ENCODE results near the gene KCNIP1.
A peak's percentile ranks its signal among the peaks of the same experiment; 100 is the strongest.

Gene KCNIP1

DNA sequence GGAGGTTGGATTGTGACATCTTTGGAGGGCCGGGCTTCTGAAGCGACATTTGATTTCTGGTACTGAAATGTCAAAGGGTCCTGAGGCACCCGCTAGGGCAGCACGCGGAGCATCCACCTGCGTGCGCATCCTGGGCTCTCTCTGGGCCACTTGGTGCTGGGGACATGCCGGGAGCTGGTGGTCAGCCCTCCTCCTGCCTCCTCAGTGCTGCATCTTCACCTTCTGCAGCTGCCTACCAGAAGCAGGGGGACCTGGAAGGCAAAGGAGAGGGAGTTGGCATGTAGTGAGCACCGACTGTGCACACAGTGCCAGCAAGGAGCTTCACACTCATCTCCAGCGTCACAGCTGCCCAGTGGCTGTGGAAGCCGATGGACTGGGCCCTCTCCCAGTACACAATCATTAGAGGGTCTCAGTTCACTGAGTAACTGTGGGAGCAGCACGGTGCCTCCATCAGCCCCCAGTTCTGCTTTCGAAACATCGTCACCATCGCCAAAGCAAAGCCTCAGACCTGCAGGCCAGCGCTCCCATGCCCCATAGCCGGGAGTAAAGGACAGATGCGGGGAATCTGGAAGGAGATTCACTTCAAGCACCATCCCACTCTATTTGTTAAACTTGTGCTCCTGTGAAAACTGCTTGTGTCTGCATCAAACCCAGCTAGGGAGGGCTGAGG lies 138.4 kb downstream of the KCNIP1 start:
- H3K23ac ChIP-seq (ENCODE audit: low read length), result peak overlapping the region; percentile 99
- H2BK120ac ChIP-seq (ENCODE audit: low read depth, low read length), result no peak overlapping the region
- no peak overlapping the region for H3K27ac ChIP-seq (ENCODE audit: low read depth, low read length)
- WGBS (ENCODE audit: extremely low coverage, insufficient coverage, low lambda C conversion rate), result no CpG with 5 or more reads among the region's 18 CpGs
- H3K4me3 ChIP-seq (ENCODE audit: low read length), result no peak overlapping the region
- DNase-seq, result no peak
- H2BK5ac ChIP-seq (ENCODE audit: low read length), result no peak overlapping the region
- H3K79me1 ChIP-seq (ENCODE audit: low read length), result no peaks in the 10 kb centered on the region
- H3K4me2 ChIP-seq (ENCODE audit: low read length), result no peak overlapping the region
- no peaks in the 10 kb centered on the region for H3K27me3 ChIP-seq (ENCODE audit: insufficient read depth, low read length, poor library complexity)
- H3K79me2 ChIP-seq (ENCODE audit: control insufficient read depth, insufficient read depth, low read length), result no peaks in the 10 kb centered on the region
- H3K4ac ChIP-seq (ENCODE audit: low read depth, low read length), result no peak overlapping the region
- no peak overlapping the region for H3K18ac ChIP-seq (ENCODE audit: low read length)
- no peak overlapping the region for H4K5ac ChIP-seq (ENCODE audit: low read length)
- H4K8ac ChIP-seq (ENCODE audit: low read depth, low read length), result no peak overlapping the region
- no peak overlapping the region for H2BK15ac ChIP-seq (replicated peaks; ENCODE audit: low read depth)
- no peak overlapping the region for H2AK5ac ChIP-seq (ENCODE audit: low read length)
- H3K4me1 ChIP-seq (ENCODE audit: control insufficient read depth, low read depth, low read length), result no peaks in the 10 kb centered on the region
- no peaks in the 10 kb centered on the region for H3K36me3 ChIP-seq (ENCODE audit: control insufficient read depth, insufficient read depth, low read length)
- H3K56ac ChIP-seq (ENCODE audit: low read length), result no peak overlapping the region
- no peak overlapping the region for H3K9ac ChIP-seq (ENCODE audit: low read length)

DNA sequence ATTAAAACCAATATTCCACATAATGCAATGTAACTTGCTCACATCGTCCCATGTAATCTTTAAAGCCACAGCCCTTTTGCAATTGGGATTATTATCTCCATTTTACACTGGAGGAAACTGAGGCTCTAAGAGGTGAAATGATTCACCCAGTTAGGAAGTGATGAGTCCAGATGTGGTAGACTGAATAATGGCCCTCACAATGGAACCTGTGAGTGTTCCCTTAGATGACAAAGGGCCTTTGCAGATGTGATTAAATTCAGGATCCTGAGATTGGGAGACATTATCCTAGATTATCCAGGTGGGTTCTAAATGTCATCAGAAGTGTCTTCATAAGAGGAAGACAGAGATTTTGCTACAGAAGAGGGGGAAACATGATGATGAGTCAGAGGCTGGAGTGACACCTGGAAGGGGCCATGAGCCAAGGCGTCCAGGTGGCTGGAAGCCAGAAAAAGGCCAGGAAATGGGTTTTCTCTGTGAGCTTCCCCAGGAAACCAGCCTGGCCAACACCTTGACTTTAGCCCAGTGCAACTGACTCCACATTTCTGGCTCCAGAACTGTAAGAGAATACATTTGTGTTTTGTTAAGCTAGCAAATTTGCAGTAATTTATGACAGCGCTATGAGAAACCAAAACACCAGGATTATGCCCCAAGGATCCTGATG lies 139.1 kb downstream of the KCNIP1 start:
- H3K18ac ChIP-seq (ENCODE audit: low read length), result no peak overlapping the region
- H3K36me3 ChIP-seq (ENCODE audit: control insufficient read depth, insufficient read depth, low read length), result no peaks in the 10 kb centered on the region
- H2BK5ac ChIP-seq (ENCODE audit: low read length), result no peak overlapping the region
- WGBS (ENCODE audit: extremely low coverage, insufficient coverage, low lambda C conversion rate), result no CpG with 5 or more reads among the region's 3 CpGs
- H3K27ac ChIP-seq (ENCODE audit: low read depth, low read length), result no peak overlapping the region
- H3K4me1 ChIP-seq (ENCODE audit: control insufficient read depth, low read depth, low read length), result no peaks in the 10 kb centered on the region
- H2BK15ac ChIP-seq (replicated peaks; ENCODE audit: low read depth), result no peak overlapping the region
- H3K79me1 ChIP-seq (ENCODE audit: low read length), result no peaks in the 10 kb centered on the region
- H3K27me3 ChIP-seq (ENCODE audit: insufficient read depth, low read length, poor library complexity), result no peaks in the 10 kb centered on the region
- no peak overlapping the region for H3K4me2 ChIP-seq (ENCODE audit: low read length)
- H2AK5ac ChIP-seq (ENCODE audit: low read length), result no peak overlapping the region
- no peak overlapping the region for H3K56ac ChIP-seq (ENCODE audit: low read length)
- no peak overlapping the region for H4K5ac ChIP-seq (ENCODE audit: low read length)
- no peaks in the 10 kb centered on the region for H3K79me2 ChIP-seq (ENCODE audit: control insufficient read depth, insufficient read depth, low read length)
- no peak overlapping the region for H2BK120ac ChIP-seq (ENCODE audit: low read depth, low read length)
- no peak for DNase-seq
- no peak overlapping the region for H4K8ac ChIP-seq (ENCODE audit: low read depth, low read length)
- no peak overlapping the region for H3K4me3 ChIP-seq (ENCODE audit: low read length)
- H3K4ac ChIP-seq (ENCODE audit: low read depth, low read length), result no peak overlapping the region
- no peak overlapping the region for H3K23ac ChIP-seq (ENCODE audit: low read length)
- no peak overlapping the region for H3K9ac ChIP-seq (ENCODE audit: low read length)

DNA sequence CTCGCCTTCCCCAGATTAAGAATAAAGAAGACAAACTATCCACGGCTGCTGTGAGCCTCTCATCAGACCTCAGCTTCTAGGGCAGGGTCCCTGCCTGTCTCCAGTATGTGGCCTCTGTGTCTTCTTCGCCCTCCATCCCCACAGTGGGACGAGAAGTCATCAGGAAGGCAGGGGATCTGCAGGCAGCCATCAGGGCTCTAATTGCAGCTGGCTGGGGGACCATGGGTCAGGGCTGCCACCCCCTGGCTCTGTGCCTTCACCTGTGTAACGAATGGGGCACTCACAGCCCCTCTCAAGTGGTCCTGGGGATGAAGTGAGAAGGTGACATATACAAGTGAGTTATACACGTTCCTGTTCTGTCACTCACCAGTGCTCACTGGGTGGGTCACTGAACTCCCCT lies 139.8 kb downstream of the KCNIP1 start:
- no peaks in the 10 kb centered on the region for H3K36me3 ChIP-seq (ENCODE audit: control insufficient read depth, insufficient read depth, low read length)
- no peak overlapping the region for H3K27ac ChIP-seq (ENCODE audit: low read depth, low read length)
- H3K27me3 ChIP-seq (ENCODE audit: insufficient read depth, low read length, poor library complexity), result no peaks in the 10 kb centered on the region
- H4K5ac ChIP-seq (ENCODE audit: low read length), result no peak overlapping the region
- no peak for DNase-seq
- H3K4me3 ChIP-seq (ENCODE audit: low read length), result no peak overlapping the region
- no peak overlapping the region for H3K4me2 ChIP-seq (ENCODE audit: low read length)
- no peak overlapping the region for H3K9ac ChIP-seq (ENCODE audit: low read length)
- H2BK120ac ChIP-seq (ENCODE audit: low read depth, low read length), result no peak overlapping the region
- H3K56ac ChIP-seq (ENCODE audit: low read length), result no peak overlapping the region
- H3K4me1 ChIP-seq (ENCODE audit: control insufficient read depth, low read depth, low read length), result no peaks in the 10 kb centered on the region
- H2AK5ac ChIP-seq (ENCODE audit: low read length), result no peak overlapping the region
- no peaks in the 10 kb centered on the region for H3K79me2 ChIP-seq (ENCODE audit: control insufficient read depth, insufficient read depth, low read length)
- WGBS (ENCODE audit: extremely low coverage, insufficient coverage, low lambda C conversion rate), result no CpG with 5 or more reads among the region's 6 CpGs
- no peak overlapping the region for H4K8ac ChIP-seq (ENCODE audit: low read depth, low read length)
- no peak overlapping the region for H3K4ac ChIP-seq (ENCODE audit: low read depth, low read length)
- no peak overlapping the region for H3K23ac ChIP-seq (ENCODE audit: low read length)
- H2BK15ac ChIP-seq (replicated peaks; ENCODE audit: low read depth), result no peak overlapping the region
- no peak overlapping the region for H2BK5ac ChIP-seq (ENCODE audit: low read length)
- H3K79me1 ChIP-seq (ENCODE audit: low read length), result no peaks in the 10 kb centered on the region
- no peak overlapping the region for H3K18ac ChIP-seq (ENCODE audit: low read length)

DNA sequence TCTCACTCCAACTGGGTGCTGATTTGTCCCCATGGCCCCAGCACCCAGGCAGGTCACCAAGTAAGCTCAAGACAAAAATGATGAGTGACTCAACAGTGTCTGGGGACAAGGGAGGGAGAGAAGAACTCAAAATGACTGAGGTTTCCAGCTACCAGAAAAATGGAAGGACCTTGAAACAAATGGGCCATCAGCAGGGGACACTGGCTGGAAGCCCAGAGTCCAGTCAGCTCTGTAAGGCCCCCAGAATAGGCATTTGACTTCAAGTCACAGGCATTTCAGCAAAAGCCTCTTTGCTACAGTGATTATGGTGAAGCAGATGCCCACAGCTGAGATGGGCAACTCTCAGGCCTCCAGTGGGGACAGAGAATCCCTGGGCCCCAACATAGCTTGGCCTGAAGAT lies 140.7 kb downstream of the KCNIP1 start:
- H3K4me2 ChIP-seq (ENCODE audit: low read length), result no peak overlapping the region
- no peak overlapping the region for H3K27ac ChIP-seq (ENCODE audit: low read depth, low read length)
- H3K4ac ChIP-seq (ENCODE audit: low read depth, low read length), result no peak overlapping the region

DNA sequence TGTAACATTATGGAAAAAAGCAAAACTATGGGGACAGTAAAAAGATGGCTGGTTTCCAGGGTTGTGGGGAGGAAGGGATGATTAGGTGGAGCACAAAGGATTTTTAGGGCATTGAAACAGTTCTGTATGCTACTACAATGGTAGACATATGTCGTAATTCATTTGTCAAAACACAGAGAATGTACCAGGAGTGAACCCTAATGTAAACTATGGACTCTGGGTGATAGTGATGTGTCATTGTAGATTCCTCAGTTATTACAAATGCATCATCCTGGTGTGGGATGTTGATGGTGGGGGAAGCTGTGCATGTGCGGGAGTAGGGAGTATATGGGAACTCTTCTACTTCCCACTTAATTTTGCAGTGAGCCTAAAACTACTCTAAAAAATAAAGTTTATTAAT lies 144.7 kb downstream of the KCNIP1 start:
- Histone ChIP-seq H3K4me1 (ENCODE audit: control insufficient read depth, low read depth, low read length) (no peaks in the 10 kb centered on the region), H2AK5ac (ENCODE audit: low read length) (no peak overlapping the region), H3K9ac (ENCODE audit: low read length) (no peak overlapping the region), H3K18ac (ENCODE audit: low read length) (no peak overlapping the region), H3K23ac (ENCODE audit: low read length) (no peak overlapping the region), H4K8ac (ENCODE audit: low read depth, low read length) (no peak overlapping the region), H3K36me3 (ENCODE audit: control insufficient read depth, insufficient read depth, low read length) (no peaks in the 10 kb centered on the region), H3K4me2 (ENCODE audit: low read length) (no peak overlapping the region), H3K4me3 (ENCODE audit: low read length) (no peak overlapping the region), H3K79me1 (ENCODE audit: low read length) (no peaks in the 10 kb centered on the region), H3K56ac (ENCODE audit: low read length) (no peak overlapping the region), H2BK5ac (ENCODE audit: low read length) (no peak overlapping the region), H3K79me2 (ENCODE audit: control insufficient read depth, insufficient read depth, low read length) (no peaks in the 10 kb centered on the region), H4K5ac (ENCODE audit: low read length) (no peak overlapping the region), H2BK120ac (ENCODE audit: low read depth, low read length) (no peak overlapping the region), H3K4ac (ENCODE audit: low read depth, low read length) (no peak overlapping the region), H3K27ac (ENCODE audit: low read depth, low read length) (no peak overlapping the region), H2BK15ac (replicated peaks; ENCODE audit: low read depth) (no peak overlapping the region), H3K27me3 (ENCODE audit: insufficient read depth, low read length, poor library complexity) (no peaks in the 10 kb centered on the region)
- no peak for DNase-seq
- WGBS (ENCODE audit: extremely low coverage, insufficient coverage, low lambda C conversion rate), result no CpG with 5 or more reads among the region's 2 CpGs

More for the DNA sequence above, 140.7 kb downstream of the KCNIP1 start:
- Histone ChIP-seq H3K56ac (ENCODE audit: low read length) (no peak overlapping the region), H4K5ac (ENCODE audit: low read length) (no peak overlapping the region), H2AK5ac (ENCODE audit: low read length) (no peak overlapping the region), H3K79me1 (ENCODE audit: low read length) (no peaks in the 10 kb centered on the region), H3K18ac (ENCODE audit: low read length) (no peak overlapping the region), H4K8ac (ENCODE audit: low read depth, low read length) (no peak overlapping the region), H3K27me3 (ENCODE audit: insufficient read depth, low read length, poor library complexity) (no peaks in the 10 kb centered on the region), H2BK15ac (replicated peaks; ENCODE audit: low read depth) (no peak overlapping the region), H2BK120ac (ENCODE audit: low read depth, low read length) (no peak overlapping the region), H3K36me3 (ENCODE audit: control insufficient read depth, insufficient read depth, low read length) (no peaks in the 10 kb centered on the region), H3K9ac (ENCODE audit: low read length) (no peak overlapping the region), H3K79me2 (ENCODE audit: control insufficient read depth, insufficient read depth, low read length) (no peaks in the 10 kb centered on the region), H3K23ac (ENCODE audit: low read length) (no peak overlapping the region), H2BK5ac (ENCODE audit: low read length) (no peak overlapping the region), H3K4me1 (ENCODE audit: control insufficient read depth, low read depth, low read length) (no peaks in the 10 kb centered on the region), H3K4me3 (ENCODE audit: low read length) (no peak overlapping the region)
- no peak for DNase-seq

DNA sequence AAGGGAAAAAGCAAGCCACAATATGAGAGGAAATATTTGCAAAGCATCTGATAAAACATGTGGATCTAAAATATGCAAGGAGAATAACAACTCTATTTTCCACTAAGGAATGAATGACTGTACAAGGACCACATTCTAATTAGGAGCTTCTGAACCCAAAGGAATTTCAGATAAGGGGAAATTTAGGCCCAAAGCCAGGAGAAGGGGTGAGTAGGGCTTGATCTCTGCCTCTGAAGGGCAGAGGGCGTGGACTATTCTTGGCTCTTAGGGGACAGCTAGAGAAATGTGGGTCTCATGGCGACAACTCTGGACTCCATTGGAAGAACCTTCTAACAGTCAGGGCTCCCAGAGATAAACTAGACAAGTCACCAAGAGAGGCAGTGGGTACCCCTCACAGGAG lies 147.0 kb downstream of the KCNIP1 start:
- no peaks in the 10 kb centered on the region for H3K36me3 ChIP-seq (ENCODE audit: control insufficient read depth, insufficient read depth, low read length)
- no peak overlapping the region for H4K8ac ChIP-seq (ENCODE audit: low read depth, low read length)
- no peaks in the 10 kb centered on the region for H3K27me3 ChIP-seq (ENCODE audit: insufficient read depth, low read length, poor library complexity)
- no peak overlapping the region for H3K27ac ChIP-seq (ENCODE audit: low read depth, low read length)
- no CpG with 5 or more reads among the region's 2 CpGs for WGBS (ENCODE audit: extremely low coverage, insufficient coverage, low lambda C conversion rate)
- no peak overlapping the region for H2BK15ac ChIP-seq (replicated peaks; ENCODE audit: low read depth)
- no peak overlapping the region for H4K5ac ChIP-seq (ENCODE audit: low read length)
- H2BK5ac ChIP-seq (ENCODE audit: low read length), result no peak overlapping the region
- H3K9ac ChIP-seq (ENCODE audit: low read length), result no peak overlapping the region
- H2BK120ac ChIP-seq (ENCODE audit: low read depth, low read length), result no peak overlapping the region
- no peak for DNase-seq
- H3K4me1 ChIP-seq (ENCODE audit: control insufficient read depth, low read depth, low read length), result no peaks in the 10 kb centered on the region
- no peak overlapping the region for H3K4me2 ChIP-seq (ENCODE audit: low read length)
- no peak overlapping the region for H3K56ac ChIP-seq (ENCODE audit: low read length)
- H3K23ac ChIP-seq (ENCODE audit: low read length), result no peak overlapping the region
- H3K4me3 ChIP-seq (ENCODE audit: low read length), result no peak overlapping the region
- H3K4ac ChIP-seq (ENCODE audit: low read depth, low read length), result no peak overlapping the region
- no peaks in the 10 kb centered on the region for H3K79me2 ChIP-seq (ENCODE audit: control insufficient read depth, insufficient read depth, low read length)
- no peaks in the 10 kb centered on the region for H3K79me1 ChIP-seq (ENCODE audit: low read length)
- H2AK5ac ChIP-seq (ENCODE audit: low read length), result no peak overlapping the region
- H3K18ac ChIP-seq (ENCODE audit: low read length), result no peak overlapping the region
